Posterior cingulate gyrus (tissue), 11 donors: ENCODE measurements around the gene TTC12.

Experiments used
- DNase-seq, 10 donors: peaks; one replicate each; pipeline versions ENCODE4 v3.0.0 to v3.0.0-alpha.2; 2020 to 2021; ENCODE audit warnings: mixed read lengths in 3 of 10
- intact Hi-C: fragments of 100-400 bp; cut with DNase I; formaldehyde crosslinking; loops from one replicate; pipeline ENCODE4 v1.15.1; 2023

TTC12 gene

GRCh38 chr11:113396690-113397089 lies 82.3 kb downstream of the TTC12 start:
- DNase-seq = no peak
- intact Hi-C loops = no loop called here

- intact Hi-C loops = no loop called here
These were observed 82.8 kb downstream of the TTC12 start for GRCh38 chr11:113397212-113397611.

GRCh38 chr11:113397821-113398220 lies 83.4 kb downstream of the TTC12 start:
- intact Hi-C loops = no loop called here
- DNase-seq = peak in 2 of 10 donors; percentile 24 to 69

More at GRCh38 chr11:113397212-113397611, 82.8 kb downstream of the TTC12 start:
- DNase-seq = no peak

GRCh38 chr11:113398669-113399430 lies 84.5 kb downstream of the TTC12 start:
- intact Hi-C loops = no loop called here
- DNase-seq = peak in 1 of 10 donors; percentile 65

- DNase-seq = peak in 1 of 10 donors; percentile 61
- intact Hi-C loops = no loop called here
These were observed 86.3 kb downstream of the TTC12 start for GRCh38 chr11:113400631-113401230.

- peak in 7 of 10 donors; percentile 26 to 90 (median 44) for DNase-seq
- intact Hi-C loops = no loop called here
These were observed 87.3 kb downstream of the TTC12 start for GRCh38 chr11:113401718-113402117.

- no peak for DNase-seq
These were observed 90.6 kb downstream of the TTC12 start for GRCh38 chr11:113404859-113405430.

GRCh38 chr11:113405724-113406478 lies 91.5 kb downstream of the TTC12 start:
- DNase-seq = no peak
- intact Hi-C loops = no loop called here

More at GRCh38 chr11:113404859-113405430, 90.6 kb downstream of the TTC12 start:
- intact Hi-C loops = no loop called here

GRCh38 chr11:113407163-113407562 lies 92.8 kb downstream of the TTC12 start:
- intact Hi-C loops = no loop called here
- peak in 1 of 10 donors; percentile 36 for DNase-seq

GRCh38 chr11:113408206-113408605 lies 93.8 kb downstream of the TTC12 start:
- DNase-seq = peak in 1 of 10 donors; percentile 30
- intact Hi-C loops = no loop called here

- intact Hi-C loops = no loop called here
- DNase-seq = peak in 1 of 10 donors; percentile 42
These were observed 94.5 kb downstream of the TTC12 start for GRCh38 chr11:113408887-113409286.

GRCh38 chr11:113409526-113409925 lies 95.1 kb downstream of the TTC12 start:
- peak in 1 of 10 donors; percentile 13 for DNase-seq
- intact Hi-C loops = no loop called here

GRCh38 chr11:113410414-113411135 lies 96.2 kb downstream of the TTC12 start:
- intact Hi-C loops = no loop called here
- peak in 1 of 10 donors; percentile 59 for DNase-seq

GRCh38 chr11:113411536-113411935 lies 97.2 kb downstream of the TTC12 start:
- intact Hi-C loops = no loop called here
- peak in 1 of 10 donors; percentile 34 for DNase-seq

GRCh38 chr11:113412675-113413074 lies 98.3 kb downstream of the TTC12 start:
- DNase-seq = peak in 1 of 10 donors; percentile 55
- intact Hi-C loops = no loop called here

GRCh38 chr11:113415343-113415742 lies 101.0 kb downstream of the TTC12 start:
- intact Hi-C loops = no loop called here
- DNase-seq = no peak
